ENCODE results near the gene SQSTM1. TPM values are rescaled to one million over a fixed set of nuclear protein-coding genes. Genes with fewer than 3 reads are reported as not detected.

SQSTM1 gene
- total RNA-seq, 4 donors from 2014 or later, result 105 to 236 (median 149) TPM

- Histone ChIP-seq H3K36me3 (peaks cover 37 to 75% (median 49%) of the 10 kb centered on the region in 3 donors), H3K4me1 (peaks cover 35 to 86% (median 51%) of the 10 kb centered on the region in 3 donors), H3K9me3 (no peaks in the 10 kb centered on the region), H3K4me3 (peak overlapping the region in 1 of 4 donors; percentile 13), H3K27ac (no peak overlapping the region), H3K27me3 (no peaks in the 10 kb centered on the region)
- 79 to 88% methylated on average over 3 of the region's 3 CpGs for WGBS, 2 donors
- no peak for DNase-seq
- no peak for TF ChIP-seq CTCF (IDR thresholded peaks at IDR 0.05)
- intact Hi-C loops (cut with DNase I), result no loop called here
Observed at GRCh38 chr5:179824745-179825112, 4.0 kb downstream of the SQSTM1 start.

- Histone ChIP-seq H3K27ac (no peak overlapping the region), H3K4me3 (no peak overlapping the region), H3K9me3 (no peaks in the 10 kb centered on the region), H3K27me3 (no peaks in the 10 kb centered on the region), H3K4me1 (peaks cover 27 to 77% (median 43%) of the 10 kb centered on the region in 3 donors), H3K36me3 (peaks cover 47 to 85% (median 54%) of the 10 kb centered on the region in 3 donors)
- DNase-seq, result no peak
- intact Hi-C loops (cut with DNase I), result no loop called here
- WGBS, 2 donors, result 81 to 85% methylated on average over 5 to 6 of the region's 13 CpGs
- no peak for TF ChIP-seq POLR2A (IDR thresholded peaks at IDR 0.05)
- TF ChIP-seq CTCF (IDR thresholded peaks at IDR 0.05), result no peak
Observed at GRCh38 chr5:179825655-179826182, 5.0 kb downstream of the SQSTM1 start.

GRCh38 chr5:179827680-179828079, 7.0 kb downstream of the SQSTM1 start:
- WGBS, 2 donors, result 41 to 42% methylated on average over 7 to 9 of the region's 9 CpGs
- TF ChIP-seq POLR2A (IDR thresholded peaks at IDR 0.05), result no peak
- peak in 1 of 6 experiments; percentile 22 for TF ChIP-seq CTCF (IDR thresholded peaks at IDR 0.05)
- no peak overlapping the region for H3K4me3 ChIP-seq
- intact Hi-C loops (cut with DNase I), result no loop called here
- H3K9me3 ChIP-seq, result no peaks in the 10 kb centered on the region
- no peak for DNase-seq
- H3K36me3 ChIP-seq, result peaks cover 58 to 100% (median 71%) of the 10 kb centered on the region in 3 donors
- H3K27ac ChIP-seq, result peak overlapping the region in 3 of 4 donors; percentile 23 to 65 (median 48)
- no peaks in the 10 kb centered on the region for H3K27me3 ChIP-seq
- peaks cover 20 to 76% (median 34%) of the 10 kb centered on the region in 3 donors for H3K4me1 ChIP-seq

- WGBS, 2 donors, result 92 to 94% methylated on average over 2 to 3 of the region's 3 CpGs
Observed at GRCh38 chr5:179828756-179829421, 8.2 kb downstream of the SQSTM1 start.

More at GRCh38 chr5:179828756-179829421, 8.2 kb downstream of the SQSTM1 start:
- Histone ChIP-seq H3K27ac (no peak overlapping the region), H3K9me3 (no peaks in the 10 kb centered on the region), H3K27me3 (no peaks in the 10 kb centered on the region), H3K4me3 (no peak overlapping the region), H3K36me3 (peaks cover 66 to 100% (median 77%) of the 10 kb centered on the region in 3 donors), H3K4me1 (peaks cover 10 to 72% (median 23%) of the 10 kb centered on the region in 3 donors)
- DNase-seq, result no peak
- intact Hi-C loops (cut with DNase I), result no loop called here
- TF ChIP-seq CTCF (IDR thresholded peaks at IDR 0.05) (no peak), POLR2A (IDR thresholded peaks at IDR 0.05) (no peak)

All from esophagus squamous epithelium (tissue), 5 donors.